Colon (tissue), 2 donors: ENCODE data around the gene NLRP4.
"Not testable (repeated sequence)": the region's sequence is repeated elsewhere in the genome, so short reads cannot be mapped to it uniquely, and the experiment has no call there.

Source experiments
- FAIRE-seq: peaks from 2 replicates; lab custom pipeline; 2012; peaks lifted over from hg19 to GRCh38; lab: Jason Lieb, UNC
- donor health status: control.
- donor health status: control.

Gene NLRP4

GRCh38 chr19:55901369-55902079 is 65.2 kb downstream of the NLRP4 start:
- no peak for FAIRE-seq

GRCh38 chr19:55902080-55902751 is 65.9 kb downstream of the NLRP4 start:
- FAIRE-seq, result no peak

- no peak for FAIRE-seq
Observed at GRCh38 chr19:55907286-55907685, 70.9 kb downstream of the NLRP4 start.

GRCh38 chr19:55907746-55908145 is 71.4 kb downstream of the NLRP4 start:
- FAIRE-seq, result no peak

GRCh38 chr19:55909801-55910200 is 73.5 kb downstream of the NLRP4 start:
- FAIRE-seq, result no peak

- FAIRE-seq, result no peak
Observed at GRCh38 chr19:55912916-55913315, 76.6 kb downstream of the NLRP4 start.

- FAIRE-seq, result no peak
Observed at GRCh38 chr19:55913643-55914268, 77.4 kb downstream of the NLRP4 start.

- FAIRE-seq, result no peak
Observed at GRCh38 chr19:55923556-55923955, 87.2 kb downstream of the NLRP4 start.

GRCh38 chr19:55927991-55928390 is 91.7 kb downstream of the NLRP4 start:
- FAIRE-seq, result no peak

- FAIRE-seq, result not testable (repeated sequence)
Observed at GRCh38 chr19:55929258-55929657, 92.9 kb downstream of the NLRP4 start.

- FAIRE-seq, result no peak
Observed at GRCh38 chr19:55930996-55931515, 94.7 kb downstream of the NLRP4 start.
